ENCODE results near the gene MDH1.

DNA sequence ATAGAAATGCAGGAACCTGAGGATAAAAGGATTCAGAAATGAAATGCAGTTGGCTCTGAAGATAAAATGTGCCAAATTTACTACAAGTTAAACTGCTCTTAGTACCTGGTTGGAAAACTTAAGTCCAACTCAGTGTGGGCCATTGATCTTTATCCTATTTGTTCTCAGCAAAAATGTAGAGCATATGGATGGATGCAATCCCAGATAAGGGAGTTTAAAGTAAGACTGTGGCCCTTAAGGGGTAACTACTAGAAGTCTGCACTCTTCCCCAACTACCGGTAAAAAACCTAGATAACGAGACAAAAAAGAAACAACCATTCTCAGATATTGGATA lies 63.9 kb downstream of the MDH1 start:
- TF ChIP-seq, protein P1, sequence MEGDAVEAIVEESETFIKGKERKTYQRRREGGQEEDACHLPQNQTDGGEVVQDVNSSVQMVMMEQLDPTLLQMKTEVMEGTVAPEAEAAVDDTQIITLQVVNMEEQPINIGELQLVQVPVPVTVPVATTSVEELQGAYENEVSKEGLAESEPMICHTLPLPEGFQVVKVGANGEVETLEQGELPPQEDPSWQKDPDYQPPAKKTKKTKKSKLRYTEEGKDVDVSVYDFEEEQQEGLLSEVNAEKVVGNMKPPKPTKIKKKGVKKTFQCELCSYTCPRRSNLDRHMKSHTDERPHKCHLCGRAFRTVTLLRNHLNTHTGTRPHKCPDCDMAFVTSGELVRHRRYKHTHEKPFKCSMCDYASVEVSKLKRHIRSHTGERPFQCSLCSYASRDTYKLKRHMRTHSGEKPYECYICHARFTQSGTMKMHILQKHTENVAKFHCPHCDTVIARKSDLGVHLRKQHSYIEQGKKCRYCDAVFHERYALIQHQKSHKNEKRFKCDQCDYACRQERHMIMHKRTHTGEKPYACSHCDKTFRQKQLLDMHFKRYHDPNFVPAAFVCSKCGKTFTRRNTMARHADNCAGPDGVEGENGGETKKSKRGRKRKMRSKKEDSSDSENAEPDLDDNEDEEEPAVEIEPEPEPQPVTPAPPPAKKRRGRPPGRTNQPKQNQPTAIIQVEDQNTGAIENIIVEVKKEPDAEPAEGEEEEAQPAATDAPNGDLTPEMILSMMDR (IDR thresholded peaks at IDR 0.05) = no peak
- TF ChIP-seq POLR2AphosphoS5 (IDR thresholded peaks at IDR 0.05; ENCODE audit: insufficient read depth in 1 of 2, low read depth in 1 of 2) (no peak), POLR2A (IDR thresholded peaks at IDR 0.05) (no peak)

Measured in vagina (tissue), 2 donors.